Measurements from ENCODE around the gene RNF114.
"Not testable (repeated sequence)": the region's sequence is repeated elsewhere in the genome, so short reads cannot be mapped to it uniquely, and the experiment has no call there.

Gene RNF114

GRCh38 chr20:49956689-49957088, 20.5 kb downstream of the RNF114 start:
- Histone ChIP-seq H2AFZ (ENCODE audit: low read depth) (no peak overlapping the region), H3K4me2 (no peak overlapping the region), H3K27me3 (ENCODE audit: insufficient read depth, low read depth) (no peaks in the 10 kb centered on the region), H3K9ac (no peak overlapping the region), H3K79me2 (ENCODE audit: insufficient read depth, low read depth) (no peaks in the 10 kb centered on the region), H3K4me3 (IDR thresholded peaks at IDR 0.05; ENCODE audit: insufficient read depth, low read depth, low read length) (no peak overlapping the region), H3K36me3 (ENCODE audit: insufficient read depth) (peaks cover 7% of the 10 kb centered on the region; the same call in 1 of the 2 replicates), H3K4me1 (ENCODE audit: low read depth, poor library complexity, severe bottlenecking) (no peaks in the 10 kb centered on the region), H3K27ac (no peak overlapping the region), H4K20me1 (ENCODE audit: insufficient read depth) (no peaks in the 10 kb centered on the region)
- TF ChIP-seq, protein P1, sequence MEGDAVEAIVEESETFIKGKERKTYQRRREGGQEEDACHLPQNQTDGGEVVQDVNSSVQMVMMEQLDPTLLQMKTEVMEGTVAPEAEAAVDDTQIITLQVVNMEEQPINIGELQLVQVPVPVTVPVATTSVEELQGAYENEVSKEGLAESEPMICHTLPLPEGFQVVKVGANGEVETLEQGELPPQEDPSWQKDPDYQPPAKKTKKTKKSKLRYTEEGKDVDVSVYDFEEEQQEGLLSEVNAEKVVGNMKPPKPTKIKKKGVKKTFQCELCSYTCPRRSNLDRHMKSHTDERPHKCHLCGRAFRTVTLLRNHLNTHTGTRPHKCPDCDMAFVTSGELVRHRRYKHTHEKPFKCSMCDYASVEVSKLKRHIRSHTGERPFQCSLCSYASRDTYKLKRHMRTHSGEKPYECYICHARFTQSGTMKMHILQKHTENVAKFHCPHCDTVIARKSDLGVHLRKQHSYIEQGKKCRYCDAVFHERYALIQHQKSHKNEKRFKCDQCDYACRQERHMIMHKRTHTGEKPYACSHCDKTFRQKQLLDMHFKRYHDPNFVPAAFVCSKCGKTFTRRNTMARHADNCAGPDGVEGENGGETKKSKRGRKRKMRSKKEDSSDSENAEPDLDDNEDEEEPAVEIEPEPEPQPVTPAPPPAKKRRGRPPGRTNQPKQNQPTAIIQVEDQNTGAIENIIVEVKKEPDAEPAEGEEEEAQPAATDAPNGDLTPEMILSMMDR (conservative IDR thresholded peaks at IDR 0.05; ENCODE audit: low read depth, low read length) = no peak

- H2AFZ ChIP-seq (ENCODE audit: low read depth); H3K4me3 ChIP-seq (IDR thresholded peaks at IDR 0.05; ENCODE audit: insufficient read depth, low read depth, low read length); H3K4me1 ChIP-seq (ENCODE audit: low read depth, poor library complexity, severe bottlenecking); H3K36me3 ChIP-seq (ENCODE audit: insufficient read depth); H3K79me2 ChIP-seq (ENCODE audit: insufficient read depth, low read depth); H3K4me2 ChIP-seq; H3K27ac ChIP-seq; H3K9ac ChIP-seq; H3K27me3 ChIP-seq (ENCODE audit: insufficient read depth, low read depth); H4K20me1 ChIP-seq (ENCODE audit: insufficient read depth): not testable (repeated sequence)
These were observed 21.1 kb downstream of the RNF114 start for GRCh38 chr20:49957089-49957938.

GRCh38 chr20:49961413-49961812, 25.2 kb downstream of the RNF114 start:
- H3K4me3 ChIP-seq (IDR thresholded peaks at IDR 0.05; ENCODE audit: insufficient read depth, low read depth, low read length) = no peak overlapping the region
- TF ChIP-seq, protein P1 (conservative IDR thresholded peaks at IDR 0.05; ENCODE audit: low read depth, low read length) = no peak
- no peak overlapping the region for H3K4me2 ChIP-seq
- no peaks in the 10 kb centered on the region for H3K36me3 ChIP-seq (ENCODE audit: insufficient read depth)
- peaks cover 9% of the 10 kb centered on the region for H3K4me1 ChIP-seq (ENCODE audit: low read depth, poor library complexity, severe bottlenecking)
- no peaks in the 10 kb centered on the region for H3K79me2 ChIP-seq (ENCODE audit: insufficient read depth, low read depth)
- H3K9ac ChIP-seq = no peak overlapping the region
- no peak overlapping the region for H2AFZ ChIP-seq (ENCODE audit: low read depth)
- no peaks in the 10 kb centered on the region for H4K20me1 ChIP-seq (ENCODE audit: insufficient read depth)
- H3K27me3 ChIP-seq (ENCODE audit: insufficient read depth, low read depth) = no peaks in the 10 kb centered on the region
- no peak overlapping the region for H3K27ac ChIP-seq

DNA sequence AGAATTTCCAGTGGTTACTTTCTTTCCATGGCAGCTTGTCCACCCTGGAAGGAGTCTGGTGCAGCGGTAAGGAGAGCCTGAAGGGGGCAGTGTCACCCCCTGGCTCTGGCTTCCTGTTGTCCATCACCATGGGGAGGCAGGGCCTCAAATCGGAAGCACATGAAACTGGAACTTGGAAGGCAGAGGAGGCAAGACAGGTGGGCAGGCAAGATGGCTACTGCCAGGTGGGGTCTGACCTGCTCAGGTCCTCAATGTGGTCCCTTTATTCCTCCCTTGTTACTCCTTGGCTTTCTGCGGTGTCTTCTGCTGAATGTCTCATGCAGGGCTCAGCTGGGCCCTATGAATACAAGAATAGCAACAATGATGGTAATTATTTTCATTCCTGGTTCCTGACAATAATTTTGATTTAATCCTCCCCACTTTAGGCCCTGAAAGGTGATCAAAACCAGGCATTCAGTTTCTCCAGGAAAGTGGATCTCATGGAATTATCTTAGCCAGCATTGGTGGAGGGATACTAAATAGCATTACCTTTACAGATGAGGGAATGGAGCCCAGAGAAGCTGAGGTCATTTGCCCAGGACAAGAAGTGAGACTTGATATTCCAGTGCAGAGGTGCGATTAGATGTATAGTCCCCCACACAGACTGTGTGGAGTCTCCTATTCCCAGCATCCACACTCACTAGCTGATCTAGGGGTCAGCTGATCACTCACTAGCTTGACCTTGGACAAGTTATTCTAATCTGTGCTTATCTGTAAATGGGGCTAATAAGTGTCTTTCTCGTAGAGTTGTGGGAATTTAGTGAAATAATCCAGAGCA, 29.0 kb downstream of the RNF114 start:
- no peak overlapping the region for H2AFZ ChIP-seq (ENCODE audit: low read depth)

More for the DNA sequence above, 29.0 kb downstream of the RNF114 start:
- Histone ChIP-seq H3K4me3 (IDR thresholded peaks at IDR 0.05; ENCODE audit: insufficient read depth, low read depth, low read length) (no peak overlapping the region), H3K36me3 (ENCODE audit: insufficient read depth) (no peaks in the 10 kb centered on the region), H3K4me1 (ENCODE audit: low read depth, poor library complexity, severe bottlenecking) (peaks cover 26% of the 10 kb centered on the region), H4K20me1 (ENCODE audit: insufficient read depth) (no peaks in the 10 kb centered on the region), H3K27ac (no peak overlapping the region), H3K9ac (no peak overlapping the region), H3K27me3 (ENCODE audit: insufficient read depth, low read depth) (no peaks in the 10 kb centered on the region), H3K79me2 (ENCODE audit: insufficient read depth, low read depth) (no peaks in the 10 kb centered on the region), H3K4me2 (no peak overlapping the region)
- TF ChIP-seq, protein P1 (conservative IDR thresholded peaks at IDR 0.05; ENCODE audit: low read depth, low read length) = peak; percentile 83

All from KMS-11 (cell line).